CD4-positive, alpha-beta T cell (primary cell): ENCODE results near the gene CD163. TPM values are rescaled to one million over a fixed set of nuclear protein-coding genes. Genes with fewer than 3 reads are reported as not detected.
A peak's percentile ranks its signal among the peaks of the same experiment; 100 is the strongest.

Source experiments
- ATAC-seq: fragments of 200-7000 bp; cut with Tn5 transposase; one replicate; pipeline ENCODE4 v1.10.0; 2022; ENCODE audit warnings: mild to moderate bottlenecking; ENCODE audit not compliant: poor library complexity
- CTCF ChIA-PET: fragments of 350-600 bp; sonication (Branson Sonifier 250); formaldehyde crosslinking; loops from one replicate; lab custom pipeline; 2021; ENCODE audit warnings: antibody characterized with exemption, inconsistent platforms; lab: Charles Lee
- POLR2A ChIA-PET: fragments of 350-600 bp; sonication (Branson Sonifier 250); formaldehyde crosslinking; loops from one replicate; lab custom pipeline; 2021; ENCODE audit warnings: antibody characterized with exemption, inconsistent platforms; lab: Charles Lee
- DNase-seq, 14 experiments: peaks; one replicate each; pipeline ENCODE4 v3.0.0-alpha.2; 2013 to 2020; ENCODE audit warnings: mixed read lengths in 2 of 14
- H3K27ac ChIP-seq, 2 donors: one replicate each; pipeline versions ENCODE4 v1.5.1 to v1.7.0; 2013; ENCODE audit warnings: low read length in 2 of 2, low read depth in 1 of 2, mild to moderate bottlenecking in 1 of 2
- H3K27me3 ChIP-seq, 2 experiments: 1 replicate in 1 of 2; 2 replicates in 1 of 2; pipeline versions ENCODE4 v1.6.1 to v1.7.0; 2013; ENCODE audit warnings: low read length in 2 of 2, control low read depth in 1 of 2, mild to moderate bottlenecking in 1 of 2, moderate library complexity in 1 of 2; ENCODE audit not compliant: insufficient read depth in 2 of 2, control insufficient read depth in 1 of 2
- H3K36me3 ChIP-seq: one replicate; pipeline ENCODE4 v1.6.1; 2013; ENCODE audit warnings: low read length, control low read depth; ENCODE audit not compliant: insufficient read depth
- H3K4me1 ChIP-seq: one replicate; pipeline ENCODE4 v1.6.1; 2013; ENCODE audit warnings: low read length, control low read depth; ENCODE audit not compliant: insufficient read depth
- H3K4me3 ChIP-seq: one replicate; pipeline ENCODE4 v1.5.1; 2013; ENCODE audit warnings: mild to moderate bottlenecking, low read length, moderate library complexity
- H3K9me3 ChIP-seq, 2 experiments: 1 replicate in 1 of 2; 2 replicates in 1 of 2; pipeline versions ENCODE4 v1.6.1 to v1.7.0; 2013; ENCODE audit warnings: low read length in 2 of 2, mild to moderate bottlenecking in 2 of 2, control low read depth in 1 of 2, moderate library complexity in 1 of 2; ENCODE audit not compliant: control insufficient read depth in 1 of 2, insufficient read depth in 1 of 2
- H3K27ac Mint-ChIP-seq: one replicate; pipeline ENCODE4 v1.8.0; 2020; ENCODE audit warnings: mixed read lengths
- H3K27me3 Mint-ChIP-seq: one replicate; pipeline ENCODE4 v1.8.0; 2021; ENCODE audit warnings: mixed read lengths
- H3K36me3 Mint-ChIP-seq: one replicate; pipeline ENCODE4 v1.8.0; 2021; ENCODE audit warnings: low read depth, mixed read lengths
- H3K4me1 Mint-ChIP-seq: one replicate; pipeline ENCODE4 v1.8.0; 2021; ENCODE audit warnings: low read depth, mixed read lengths
- H3K4me3 Mint-ChIP-seq: one replicate; pipeline ENCODE4 v1.8.0; 2020; ENCODE audit warnings: mild to moderate bottlenecking, mixed read lengths
- H3K9me3 Mint-ChIP-seq: one replicate; pipeline ENCODE4 v1.8.0; 2020; ENCODE audit warnings: mixed read lengths
- intact Hi-C, 2 experiments: fragments of 100-400 bp; cut with DNase I in 1 of 2; cut with micrococcal nuclease in 1 of 2; formaldehyde crosslinking; loops; one replicate each; pipeline versions ENCODE4 v1.15.1 to v1.9.0; 2023 to 2025; cut with DNase I, micrococcal nuclease
- polyA plus RNA-seq, 2 donors: library from polyadenylated mRNA; unstranded; fragments of 120-200 nt; gene quantifications; one replicate each; pipeline ENCODE4 v1.2.1, GENCODE V29; 2013
- total RNA-seq, 174 experiments: library from RNA in 2 of 174; stranded (reverse) in 2 of 174; gene quantifications; one replicate each; pipeline ENCODE4 v1.2.3 and lab custom pipeline; 2021 to 2026
- TF ChIP-seq, protein P1 (sequence below): fragments of 200-600 bp; IDR thresholded peaks from one replicate; pipeline ENCODE4 v1.8.0; 2022; ENCODE audit warnings: antibody characterized with exemption, mild to moderate bottlenecking

The CD163 gene
- total RNA-seq: 1 to 10 TPM; 1.1 TPM
- 11.3 TPM for polyA plus RNA-seq (2013, experiment 1 of 2)
- polyA plus RNA-seq (2013, experiment 2 of 2): 8.9 TPM
- 0 to 12.0 (median 0.16) reads per million in 172 experiments for total RNA-seq (lab: John Stamatoyannopoulos, UW)

GRCh38 chr12:7503686-7504415 is at the start of gene CD163:
CD163 (minus strand) TSS chr12:7503777; CDS start chr12:7503690, 87 bp downstream.
- ChIA-PET CTCF (no interaction called here), POLR2A (no interaction called here)
- ATAC-seq (no peak), DNase-seq (peak in 3 of 14 experiments; percentile 18 to 42 (median 25))
- Histone ChIP-seq H3K36me3 (no peaks in the 10 kb centered on the region), H3K9me3 (no peaks in the 10 kb centered on the region), H3K27me3 (no peaks in the 10 kb centered on the region), H3K4me1 (no peaks in the 10 kb centered on the region), H3K4me3 (no peak within 1 kb of the TSS), H3K27ac (no peak within 1 kb of the TSS)
- TF ChIP-seq, protein P1, sequence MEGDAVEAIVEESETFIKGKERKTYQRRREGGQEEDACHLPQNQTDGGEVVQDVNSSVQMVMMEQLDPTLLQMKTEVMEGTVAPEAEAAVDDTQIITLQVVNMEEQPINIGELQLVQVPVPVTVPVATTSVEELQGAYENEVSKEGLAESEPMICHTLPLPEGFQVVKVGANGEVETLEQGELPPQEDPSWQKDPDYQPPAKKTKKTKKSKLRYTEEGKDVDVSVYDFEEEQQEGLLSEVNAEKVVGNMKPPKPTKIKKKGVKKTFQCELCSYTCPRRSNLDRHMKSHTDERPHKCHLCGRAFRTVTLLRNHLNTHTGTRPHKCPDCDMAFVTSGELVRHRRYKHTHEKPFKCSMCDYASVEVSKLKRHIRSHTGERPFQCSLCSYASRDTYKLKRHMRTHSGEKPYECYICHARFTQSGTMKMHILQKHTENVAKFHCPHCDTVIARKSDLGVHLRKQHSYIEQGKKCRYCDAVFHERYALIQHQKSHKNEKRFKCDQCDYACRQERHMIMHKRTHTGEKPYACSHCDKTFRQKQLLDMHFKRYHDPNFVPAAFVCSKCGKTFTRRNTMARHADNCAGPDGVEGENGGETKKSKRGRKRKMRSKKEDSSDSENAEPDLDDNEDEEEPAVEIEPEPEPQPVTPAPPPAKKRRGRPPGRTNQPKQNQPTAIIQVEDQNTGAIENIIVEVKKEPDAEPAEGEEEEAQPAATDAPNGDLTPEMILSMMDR: no peak
- no peaks in the 10 kb centered on the region for H3K9me3 Mint-ChIP-seq
- no peaks in the 10 kb centered on the region for H3K4me1 Mint-ChIP-seq
- no peak within 1 kb of the TSS for H3K27ac Mint-ChIP-seq
- intact Hi-C loops: no loop called here
- H3K27me3 Mint-ChIP-seq: peaks cover 23% of the 10 kb centered on the region
- no peak within 1 kb of the TSS for H3K4me3 Mint-ChIP-seq
- no peaks in the 10 kb centered on the region for H3K36me3 Mint-ChIP-seq

GRCh38 chr12:7542813-7543212 is 39.2 kb upstream of the CD163 start:
- no peaks in the 10 kb centered on the region for H3K4me1 Mint-ChIP-seq
- no peaks in the 10 kb centered on the region for H3K36me3 Mint-ChIP-seq
- TF ChIP-seq, protein P1: no peak
- no peak overlapping the region for H3K27ac Mint-ChIP-seq
- intact Hi-C loops: no loop called here
- POLR2A ChIA-PET: no interaction called here
- H3K9me3 ChIP-seq: peaks cover 0 to 3% of the 10 kb centered on the region in 2 experiments
- H3K27me3 Mint-ChIP-seq: peaks cover 50% of the 10 kb centered on the region
- peaks cover 3% of the 10 kb centered on the region for H3K9me3 Mint-ChIP-seq
- CTCF ChIA-PET: no interaction called here
- H3K36me3 ChIP-seq: no peaks in the 10 kb centered on the region
- DNase-seq (peak in 3 of 14 experiments; percentile 7 to 27 (median 26)), ATAC-seq (no peak)
- H3K4me3 ChIP-seq: no peak overlapping the region
- no peaks in the 10 kb centered on the region for H3K4me1 ChIP-seq
- H3K4me3 Mint-ChIP-seq: no peak overlapping the region
- no peak overlapping the region for H3K27ac ChIP-seq
- H3K27me3 ChIP-seq: peaks cover 6 to 7% of the 10 kb centered on the region in 2 experiments

DNA sequence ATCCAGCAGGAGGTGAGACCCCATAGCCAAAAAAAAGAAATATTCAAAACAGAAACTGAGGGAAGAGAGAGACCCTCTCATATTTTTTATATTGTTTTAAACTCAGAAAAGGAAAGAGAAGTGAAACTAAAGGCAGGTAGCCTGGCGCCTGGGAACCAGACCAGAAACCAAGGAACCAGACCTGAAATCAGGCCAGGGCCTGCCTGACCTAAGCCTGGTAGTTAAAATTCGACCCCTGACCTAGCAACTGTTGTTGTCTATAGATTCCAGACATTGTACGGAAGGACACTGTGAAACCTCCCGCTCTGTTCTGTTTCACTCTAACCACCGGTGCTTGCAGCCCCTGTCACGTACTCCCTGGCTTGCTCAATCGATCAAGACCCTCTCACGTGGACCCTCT is 38.5 kb upstream of the CD163 start:
- CTCF ChIA-PET: no interaction called here
- TF ChIP-seq, protein P1: no peak

More for the DNA sequence above, 38.5 kb upstream of the CD163 start:
- no peak for DNase-seq
- Mint-ChIP-seq H3K36me3 (no peaks in the 10 kb centered on the region), H3K4me1 (no peaks in the 10 kb centered on the region), H3K27me3 (peaks cover 50% of the 10 kb centered on the region), H3K4me3 (no peak overlapping the region), H3K9me3 (peaks cover 5% of the 10 kb centered on the region), H3K27ac (no peak overlapping the region)
- no peak overlapping the region for H3K4me3 ChIP-seq
- ATAC-seq: no peak
- H3K9me3 ChIP-seq: peaks cover 0 to 3% of the 10 kb centered on the region in 2 experiments
- POLR2A ChIA-PET: no interaction called here
- H3K4me1 ChIP-seq: no peaks in the 10 kb centered on the region
- H3K27me3 ChIP-seq: peaks cover 6 to 7% of the 10 kb centered on the region in 2 experiments
- intact Hi-C loops: no loop called here
- H3K27ac ChIP-seq: no peak overlapping the region
- H3K36me3 ChIP-seq: no peaks in the 10 kb centered on the region
